ENCODE data around the gene ENDOD1.
A peak's percentile ranks its signal among the peaks of the same experiment; 100 is the strongest.

The ENDOD1 gene

DNA sequence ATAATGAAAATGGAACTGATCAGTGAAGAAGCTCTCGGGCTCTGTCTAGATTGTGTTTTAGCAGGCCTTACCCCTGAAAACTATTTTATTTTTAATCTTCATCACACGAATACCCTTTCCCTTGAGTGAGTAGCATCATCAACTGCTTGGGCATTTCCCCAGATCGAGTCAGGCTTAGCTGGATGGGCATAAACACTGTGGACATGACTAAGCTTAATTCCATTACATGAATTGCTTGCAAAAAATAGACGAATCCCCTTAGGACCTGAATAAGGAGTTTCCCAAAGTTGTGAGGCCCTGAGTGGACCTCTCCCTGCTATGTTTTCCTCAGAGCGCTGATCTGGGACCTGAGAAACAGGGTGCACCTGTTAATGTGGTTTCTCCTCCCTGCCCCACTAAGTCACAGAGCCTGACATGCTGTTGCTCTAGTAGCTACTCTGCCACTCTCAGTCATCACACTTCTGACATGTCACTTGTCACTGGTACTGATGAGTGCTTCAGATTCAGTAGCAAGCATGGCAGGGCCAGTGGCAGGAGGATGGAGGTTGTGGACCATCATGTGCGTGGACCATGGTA is 53.5 kb downstream of the ENDOD1 start:
- Histone ChIP-seq H3K4me3 (ENCODE audit: low read length) (no peak overlapping the region), H3K9me3 (replicated peaks; ENCODE audit: insufficient read depth, low read length) (no peaks in the 10 kb centered on the region), H3K79me2 (ENCODE audit: low read length) (no peaks in the 10 kb centered on the region), H3K36me3 (replicated peaks; ENCODE audit: insufficient read depth, low read length) (no peaks in the 10 kb centered on the region), H3K27me3 (replicated peaks; ENCODE audit: insufficient read depth, low read length) (no peaks in the 10 kb centered on the region), H3K27ac (ENCODE audit: low read length) (no peak overlapping the region), H3K4me2 (ENCODE audit: low read depth, low read length) (no peak overlapping the region), H3K9ac (ENCODE audit: low read length) (no peak overlapping the region), H4K20me1 (ENCODE audit: insufficient read depth, low read length) (no peaks in the 10 kb centered on the region), H3K4me1 (ENCODE audit: low read length) (peaks cover 35% of the 10 kb centered on the region), H2AFZ (ENCODE audit: low read length) (no peak overlapping the region), H3F3A (ENCODE audit: insufficient read depth, low read length) (peaks cover 18% of the 10 kb centered on the region), H3K9me2 (replicated peaks; ENCODE audit: insufficient read depth, low read length) (no peaks in the 10 kb centered on the region)
- TF ChIP-seq EZH2phosphoT487 (IDR thresholded peaks at IDR 0.05; ENCODE audit: low read length) (no peak), EZH2 (optimal IDR thresholded peaks at IDR 0.05; ENCODE audit: low read depth, low read length) (no peak)
- TF ChIP-seq, protein P1, sequence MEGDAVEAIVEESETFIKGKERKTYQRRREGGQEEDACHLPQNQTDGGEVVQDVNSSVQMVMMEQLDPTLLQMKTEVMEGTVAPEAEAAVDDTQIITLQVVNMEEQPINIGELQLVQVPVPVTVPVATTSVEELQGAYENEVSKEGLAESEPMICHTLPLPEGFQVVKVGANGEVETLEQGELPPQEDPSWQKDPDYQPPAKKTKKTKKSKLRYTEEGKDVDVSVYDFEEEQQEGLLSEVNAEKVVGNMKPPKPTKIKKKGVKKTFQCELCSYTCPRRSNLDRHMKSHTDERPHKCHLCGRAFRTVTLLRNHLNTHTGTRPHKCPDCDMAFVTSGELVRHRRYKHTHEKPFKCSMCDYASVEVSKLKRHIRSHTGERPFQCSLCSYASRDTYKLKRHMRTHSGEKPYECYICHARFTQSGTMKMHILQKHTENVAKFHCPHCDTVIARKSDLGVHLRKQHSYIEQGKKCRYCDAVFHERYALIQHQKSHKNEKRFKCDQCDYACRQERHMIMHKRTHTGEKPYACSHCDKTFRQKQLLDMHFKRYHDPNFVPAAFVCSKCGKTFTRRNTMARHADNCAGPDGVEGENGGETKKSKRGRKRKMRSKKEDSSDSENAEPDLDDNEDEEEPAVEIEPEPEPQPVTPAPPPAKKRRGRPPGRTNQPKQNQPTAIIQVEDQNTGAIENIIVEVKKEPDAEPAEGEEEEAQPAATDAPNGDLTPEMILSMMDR (IDR thresholded peaks at IDR 0.05; ENCODE audit: low read length): no peak
- DNase-seq: no peak

DNA sequence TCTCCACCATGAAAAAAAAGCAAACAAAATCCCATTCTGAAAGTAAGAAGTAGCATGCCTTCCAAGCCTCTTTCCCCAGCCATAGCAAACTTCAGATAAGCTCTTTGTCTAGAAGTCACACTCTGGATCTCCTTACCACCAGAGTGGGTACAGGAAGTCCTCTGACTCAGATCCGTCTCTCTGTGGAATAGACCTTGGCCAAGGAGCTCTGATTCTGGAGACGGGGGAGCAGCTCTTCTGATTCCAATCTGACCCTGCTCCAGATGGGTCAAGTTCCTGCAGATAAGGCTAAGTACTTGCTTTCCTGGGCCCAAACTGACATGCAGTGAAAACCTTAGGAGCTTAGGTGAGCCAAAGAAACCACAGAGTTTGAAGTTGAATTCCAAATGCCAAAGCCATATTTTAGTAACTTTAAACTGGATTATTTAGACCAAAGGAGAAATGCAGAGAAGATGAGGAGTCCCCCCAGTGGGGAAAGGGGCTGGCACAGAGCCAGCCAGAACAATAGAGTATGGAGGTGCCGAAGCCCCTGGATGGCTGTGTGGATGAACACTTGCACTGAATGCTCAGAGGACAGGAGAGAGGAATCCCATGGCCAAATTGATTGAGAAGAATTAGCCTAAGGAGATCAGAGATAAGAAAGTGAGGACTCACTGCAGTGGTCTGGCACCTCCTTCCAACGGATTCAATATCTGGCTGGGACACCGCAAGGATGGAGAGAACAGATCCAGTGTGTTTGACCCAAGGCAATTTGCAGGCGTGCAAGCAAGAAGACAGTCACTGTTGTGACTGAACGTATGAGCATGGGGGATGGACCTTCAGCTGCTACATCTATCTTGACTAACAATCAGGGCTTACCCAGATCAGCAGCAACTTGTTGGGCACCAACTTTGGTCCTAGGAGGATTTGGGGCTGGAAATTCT is 54.9 kb downstream of the ENDOD1 start:
- no peak overlapping the region for H2AFZ ChIP-seq (ENCODE audit: low read length)
- TF ChIP-seq, protein P1 (IDR thresholded peaks at IDR 0.05; ENCODE audit: low read length): no peak
- TF ChIP-seq EZH2 (optimal IDR thresholded peaks at IDR 0.05; ENCODE audit: low read depth, low read length) (no peak), EZH2phosphoT487 (IDR thresholded peaks at IDR 0.05; ENCODE audit: low read length) (no peak)
- peaks cover 21% of the 10 kb centered on the region for H3F3A ChIP-seq (ENCODE audit: insufficient read depth, low read length)
- H3K79me2 ChIP-seq (ENCODE audit: low read length): no peaks in the 10 kb centered on the region
- no peaks in the 10 kb centered on the region for H3K36me3 ChIP-seq (replicated peaks; ENCODE audit: insufficient read depth, low read length)
- no peak overlapping the region for H3K9ac ChIP-seq (ENCODE audit: low read length)
- H3K27me3 ChIP-seq (replicated peaks; ENCODE audit: insufficient read depth, low read length): no peaks in the 10 kb centered on the region
- H3K27ac ChIP-seq (ENCODE audit: low read length): no peak overlapping the region
- H3K4me1 ChIP-seq (ENCODE audit: low read length): peaks cover 39% of the 10 kb centered on the region
- H3K4me3 ChIP-seq (ENCODE audit: low read length): no peak overlapping the region
- no peaks in the 10 kb centered on the region for H3K9me2 ChIP-seq (replicated peaks; ENCODE audit: insufficient read depth, low read length)
- no peaks in the 10 kb centered on the region for H3K9me3 ChIP-seq (replicated peaks; ENCODE audit: insufficient read depth, low read length)
- H3K4me2 ChIP-seq (ENCODE audit: low read depth, low read length): peak overlapping the region; percentile 16; the same call in 1 of the 2 replicates
- H4K20me1 ChIP-seq (ENCODE audit: insufficient read depth, low read length): no peaks in the 10 kb centered on the region
- DNase-seq: no peak

DNA sequence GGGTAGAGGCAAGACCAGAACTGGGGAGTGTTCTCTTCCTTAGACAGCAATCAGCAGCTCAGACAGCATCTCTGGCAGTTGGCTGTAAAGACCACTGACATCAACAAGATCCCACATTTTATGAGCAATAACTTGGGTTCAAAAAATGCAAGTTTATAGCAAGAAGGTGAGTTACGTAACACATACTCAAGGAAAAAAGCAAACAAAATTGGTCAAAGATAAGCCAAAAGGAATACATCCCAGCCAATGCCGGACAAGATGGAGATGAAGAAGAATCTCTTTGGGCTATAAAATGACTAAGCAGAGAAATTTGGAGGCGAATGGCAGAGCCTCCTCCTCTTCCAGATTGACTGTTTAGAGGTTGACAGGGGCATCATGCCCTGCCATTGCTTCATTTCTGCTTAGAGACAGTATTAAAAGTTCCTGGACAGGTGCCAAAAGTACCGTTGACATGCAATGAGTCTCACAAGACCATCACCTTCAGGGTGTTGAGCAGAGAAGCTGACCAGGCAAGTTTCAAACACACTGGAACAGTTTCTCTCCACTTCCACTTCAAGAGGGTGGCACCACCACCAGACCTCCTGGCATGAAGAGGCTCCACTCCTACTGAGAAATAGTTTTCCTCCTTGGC is 55.9 kb downstream of the ENDOD1 start:
- H3K4me3 ChIP-seq (ENCODE audit: low read length): no peak overlapping the region
- H3K36me3 ChIP-seq (replicated peaks; ENCODE audit: insufficient read depth, low read length): no peaks in the 10 kb centered on the region
- no peaks in the 10 kb centered on the region for H4K20me1 ChIP-seq (ENCODE audit: insufficient read depth, low read length)
- H3F3A ChIP-seq (ENCODE audit: insufficient read depth, low read length): peaks cover 21% of the 10 kb centered on the region
- DNase-seq: peak; percentile 87
- TF ChIP-seq EZH2phosphoT487 (IDR thresholded peaks at IDR 0.05; ENCODE audit: low read length) (no peak), EZH2 (optimal IDR thresholded peaks at IDR 0.05; ENCODE audit: low read depth, low read length) (no peak)
- TF ChIP-seq, protein P1 (IDR thresholded peaks at IDR 0.05; ENCODE audit: low read length): no peak
- H3K4me1 ChIP-seq (ENCODE audit: low read length): peaks cover 39% of the 10 kb centered on the region
- H3K9me2 ChIP-seq (replicated peaks; ENCODE audit: insufficient read depth, low read length): no peaks in the 10 kb centered on the region
- no peak overlapping the region for H3K27ac ChIP-seq (ENCODE audit: low read length)
- no peaks in the 10 kb centered on the region for H3K27me3 ChIP-seq (replicated peaks; ENCODE audit: insufficient read depth, low read length)
- H3K4me2 ChIP-seq (ENCODE audit: low read depth, low read length): peak overlapping the region; percentile 16; the same call in 1 of the 2 replicates
- no peak overlapping the region for H2AFZ ChIP-seq (ENCODE audit: low read length)
- no peaks in the 10 kb centered on the region for H3K79me2 ChIP-seq (ENCODE audit: low read length)
- no peak overlapping the region for H3K9ac ChIP-seq (ENCODE audit: low read length)
- no peaks in the 10 kb centered on the region for H3K9me3 ChIP-seq (replicated peaks; ENCODE audit: insufficient read depth, low read length)

All from MM.1S (cell line).